ENCODE results near the gene ECD. TPM values are rescaled to one million over a fixed set of nuclear protein-coding genes. Genes with fewer than 3 reads are reported as not detected.

ECD gene
- total and polyA plus RNA-seq, 2 of the 4 experiments (the other 2 are of a cell fraction), result 22.1 to 32.8 TPM

GRCh38 chr10:73119952-73120351 is 47.9 kb downstream of the ECD start:
- H3K23ac ChIP-seq (ENCODE audit: low read depth, low read length), result no peak overlapping the region
- H3K27me3 ChIP-seq (ENCODE audit: control insufficient read depth, insufficient read depth, low read length), result no peaks in the 10 kb centered on the region
- H2AFZ ChIP-seq (replicated peaks; ENCODE audit: low read length, poor library complexity), result no peak overlapping the region
- no peak overlapping the region for H3K56ac ChIP-seq (ENCODE audit: extremely low read depth, insufficient read depth, low read length)
- no TSS peak for BruUV-seq (replicated peaks)
- no peak overlapping the region for H3K4me2 ChIP-seq (ENCODE audit: low read depth, low read length)
- no CpG with 5 or more reads among the region's 4 CpGs for WGBS, 2 experiments (ENCODE audit: extremely low coverage in 2 of 2, insufficient read length in 1 of 2)
- H3K36me3 ChIP-seq (ENCODE audit: control insufficient read depth, insufficient read depth, low read length), result peaks cover 1% of the 10 kb centered on the region; the same call in 1 of the 2 replicates
- no peak overlapping the region for H3K4me3 ChIP-seq (ENCODE audit: insufficient read depth, low read depth, low read length)
- H3K9me1 ChIP-seq (ENCODE audit: insufficient read depth, low read length), result no peaks in the 10 kb centered on the region; the same call in 1 of the 2 replicates
- intact Hi-C loops (cut with micrococcal nuclease) (no loop called here), dilution Hi-C loops (cut with HindIII; ENCODE audit: low sequenced_read_pairs, unreplicated experiment) (no loop called here), in situ Hi-C loops (cut with MboI; ENCODE audit: low sequenced_read_pairs) (no loop called here)
- H3K18ac ChIP-seq (ENCODE audit: low read depth, low read length), result no peak overlapping the region
- H2BK5ac ChIP-seq (ENCODE audit: low read depth, low read length, poor library complexity, severe bottlenecking), result no peak overlapping the region
- ChIA-PET POLR2A (ENCODE audit: unreplicated experiment) (no interaction called here), CTCF (no interaction called here)
- H3K9me3 ChIP-seq (ENCODE audit: control insufficient read depth, insufficient read depth, low read length), result no peaks in the 10 kb centered on the region
- H4K91ac ChIP-seq (ENCODE audit: insufficient read depth, low read depth, low read length), result no peak overlapping the region
- no peak overlapping the region for H4K8ac ChIP-seq (ENCODE audit: low read depth in 2 of 2, low read length in 2 of 2)
- no peak for TF ChIP-seq NFE2L2 (IDR thresholded peaks at IDR 0.05; ENCODE audit: low read depth, low read length)
- TF ChIP-seq SMC3 (IDR thresholded peaks at IDR 0.05; ENCODE audit: low read depth, low read length), result no peak
- TF ChIP-seq CTCF (conservative IDR thresholded peaks at IDR 0.05; ENCODE audit: low read depth, low read length), result no peak
- no peak for TF ChIP-seq CEBPB (IDR thresholded peaks at IDR 0.05; ENCODE audit: low read depth, low read length)
- no peak for TF ChIP-seq POLR2A (IDR thresholded peaks at IDR 0.05; ENCODE audit: low read depth, low read length)
- TF ChIP-seq USF2 (IDR thresholded peaks at IDR 0.05; ENCODE audit: low read depth, low read length), result no peak
- no peak for TF ChIP-seq ELK1 (IDR thresholded peaks at IDR 0.05; ENCODE audit: borderline replicate concordance, low read depth, low read length)
- TF ChIP-seq RAD21 (IDR thresholded peaks at IDR 0.05; ENCODE audit: low read length), result no peak
- TF ChIP-seq RFX5 (IDR thresholded peaks at IDR 0.05; ENCODE audit: low read depth, low read length), result no peak
- TF ChIP-seq RCOR1 (IDR thresholded peaks at IDR 0.05; ENCODE audit: insufficient replicate concordance, low read length), result no peak
- no peak for TF ChIP-seq BHLHE40 (IDR thresholded peaks at IDR 0.05; ENCODE audit: low read depth, low read length)
- TF ChIP-seq CHD1 (IDR thresholded peaks at IDR 0.05; ENCODE audit: low read depth, low read length), result no peak
- peaks cover 11% of the 10 kb centered on the region for H3K4me1 ChIP-seq (ENCODE audit: control insufficient read depth, insufficient read depth, low read length)
- no peak overlapping the region for H3K9ac ChIP-seq (ENCODE audit: low read depth, low read length)
- H2BK120ac ChIP-seq (ENCODE audit: low read depth, low read length), result no peak overlapping the region
- peaks cover 8 to 15% of the 10 kb centered on the region in 2 experiments; a peak in 3 of 4 replicates for H3K79me1 ChIP-seq (ENCODE audit: low read depth in 1 of 2, low read length in 2 of 2)
- H2AK5ac ChIP-seq (ENCODE audit: low read depth, low read length), result no peak overlapping the region
- DNase-seq (no peak), ATAC-seq (ENCODE audit: low read depth) (no peak)
- H3K27ac ChIP-seq (ENCODE audit: insufficient read depth, low read length), result no peak overlapping the region
- H2BK15ac ChIP-seq (ENCODE audit: low read depth, low read length), result no peak overlapping the region
- no peak overlapping the region for H3K4ac ChIP-seq (ENCODE audit: low read depth, low read length)
- no peak overlapping the region for H2AK9ac ChIP-seq (replicated peaks; ENCODE audit: low read depth, low read length, poor library complexity)
- H3K14ac ChIP-seq (replicated peaks; ENCODE audit: low read depth, low read length), result no peak overlapping the region
- H4K20me1 ChIP-seq (ENCODE audit: insufficient read depth, low read length), result no peaks in the 10 kb centered on the region
- no peak overlapping the region for H4K5ac ChIP-seq (ENCODE audit: low read depth, low read length)
- no peak overlapping the region for H2BK20ac ChIP-seq (ENCODE audit: low read depth, low read length)
